Esophagus (tissue), 2 donors: ENCODE results near the gene PRELP. TPM values are rescaled to one million over a fixed set of nuclear protein-coding genes. Genes with fewer than 3 reads are reported as not detected.
A peak's percentile ranks its signal among the peaks of the same experiment; 100 is the strongest.
"Not testable (repeated sequence)": the region's sequence is repeated elsewhere in the genome, so short reads cannot be mapped to it uniquely, and the experiment has no call there.

Source experiments
- H3K27ac ChIP-seq, 2 donors: one replicate each; pipeline ENCODE4 v1.5.1; 2013; ENCODE audit warnings: low read depth in 2 of 2, mild to moderate bottlenecking in 2 of 2, inconsistent platforms in 1 of 2, low read length in 1 of 2, moderate library complexity in 1 of 2
- H3K27me3 ChIP-seq, 2 donors: one replicate each; pipeline ENCODE4 v1.6.1; 2013; ENCODE audit warnings: low read length in 2 of 2, control low read depth in 1 of 2, mild to moderate bottlenecking in 1 of 2; ENCODE audit not compliant: insufficient read depth in 2 of 2, control insufficient read depth in 1 of 2
- H3K36me3 ChIP-seq, 2 donors: one replicate each; pipeline ENCODE4 v1.6.1; 2013; ENCODE audit warnings: low read length in 1 of 2; ENCODE audit not compliant: control insufficient read depth in 2 of 2, insufficient read depth in 2 of 2
- H3K4me1 ChIP-seq, 2 donors: one replicate each; pipeline ENCODE4 v1.6.1; 2013; ENCODE audit warnings: low read length in 1 of 2; ENCODE audit not compliant: control insufficient read depth in 2 of 2, insufficient read depth in 2 of 2
- H3K4me3 ChIP-seq, 2 donors: one replicate each; pipeline ENCODE4 v1.5.1; 2013; ENCODE audit warnings: low read length in 2 of 2, mild to moderate bottlenecking in 2 of 2, low read depth in 1 of 2, moderate library complexity in 1 of 2
- H3K9me3 ChIP-seq, 2 donors: one replicate each; pipeline ENCODE4 v1.6.1; 2013; ENCODE audit warnings: mild to moderate bottlenecking in 2 of 2, low read depth in 1 of 2, low read length in 1 of 2, moderate library complexity in 1 of 2; ENCODE audit not compliant: control insufficient read depth in 2 of 2, insufficient read depth in 1 of 2
- WGBS, 2 donors: extraction: QIAGEN DNeasy Blood & Tissue Kit; methylation state at CpG; one replicate each; pipeline ENCODE4 v1.1.7; 2013; 5-methylcytosine and 5-hydroxymethylcytosine counted together
- polyA plus RNA-seq, 2 donors: library from polyadenylated mRNA; stranded (reverse); fragments of 200-250 nt; gene quantifications; one replicate each; pipeline ENCODE4 v1.2.3, GENCODE V29; 2013
- donor health status: healthy with polysubstance abuse.
- donor health status: Bipolar disorder and iron deficiency.

PRELP gene
- polyA plus RNA-seq, 2 donors = 6.5 to 27.8 TPM

- H3K4me3 ChIP-seq = no peak overlapping the region
- WGBS, 2 donors = 97 to 100% methylated on average over 1 of the region's 1 CpG
- no peaks in the 10 kb centered on the region for H3K36me3 ChIP-seq
- H3K4me1 ChIP-seq = peaks cover 2% of the 10 kb centered on the region in 2 donors
- H3K27me3 ChIP-seq = no peaks in the 10 kb centered on the region
- no peaks in the 10 kb centered on the region for H3K9me3 ChIP-seq
- no peak overlapping the region for H3K27ac ChIP-seq
These were observed 13.5 kb upstream of the PRELP start for GRCh38 chr1:203462143-203462542.

DNA sequence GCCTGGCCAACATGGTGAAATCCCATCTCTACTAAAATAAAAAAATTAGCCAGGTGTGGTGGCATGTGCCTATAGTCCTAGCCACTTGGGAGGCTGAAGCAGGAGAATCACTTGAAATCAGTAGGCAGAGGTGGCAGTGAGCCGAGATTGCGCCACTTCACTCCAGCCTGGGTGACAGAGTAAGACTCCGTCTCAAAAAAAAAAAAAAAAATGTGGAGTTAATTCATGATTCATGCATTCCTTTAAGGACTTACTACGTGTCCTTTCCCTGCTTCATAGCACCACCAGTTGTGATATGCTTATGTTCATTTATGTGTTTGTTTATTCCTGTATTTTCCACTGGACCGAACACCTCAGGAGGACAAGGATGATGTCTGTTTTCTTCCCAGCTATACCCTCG lies 12.7 kb upstream of the PRELP start:
- Histone ChIP-seq H3K4me3 (no peak overlapping the region), H3K27me3 (no peaks in the 10 kb centered on the region), H3K4me1 (peaks cover 2% of the 10 kb centered on the region in 2 donors), H3K27ac (peak overlapping the region; percentile 85 to 89), H3K9me3 (no peaks in the 10 kb centered on the region), H3K36me3 (no peaks in the 10 kb centered on the region)
- 62 to 66% methylated on average over 6 of the region's 6 CpGs for WGBS, 2 donors

DNA sequence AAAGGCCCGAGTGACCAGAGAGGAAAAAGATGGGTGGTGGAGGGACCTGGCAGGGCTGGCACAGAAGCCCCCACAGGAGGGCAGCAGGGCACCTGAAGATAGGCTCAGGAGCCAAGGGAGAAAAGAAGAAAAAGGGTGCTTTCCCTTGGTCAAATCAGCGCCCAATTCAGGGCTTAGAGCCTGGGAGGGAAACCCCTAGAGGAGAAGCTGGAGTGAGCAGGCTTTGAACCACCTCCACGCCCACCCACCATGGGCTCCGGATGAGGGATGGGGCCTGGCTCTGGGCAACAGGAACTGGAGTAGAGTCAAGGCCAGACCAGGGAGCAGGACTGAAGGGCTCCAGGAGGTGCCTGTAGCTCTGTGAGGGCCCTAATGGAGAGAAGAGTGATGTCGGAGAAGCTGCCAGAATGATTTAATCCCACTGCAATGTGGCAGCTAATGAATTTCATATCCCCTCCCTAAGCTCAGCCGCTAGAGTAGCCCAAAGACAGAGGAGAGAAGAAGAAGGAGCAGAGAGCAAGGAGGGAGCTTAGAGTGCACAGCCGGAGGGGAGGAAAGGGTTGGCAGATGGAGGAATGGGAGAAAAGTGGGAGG lies 12.0 kb upstream of the PRELP start:
- Histone ChIP-seq H3K9me3 (no peaks in the 10 kb centered on the region), H3K27me3 (no peaks in the 10 kb centered on the region), H3K36me3 (no peaks in the 10 kb centered on the region), H3K4me1 (peaks cover 2% of the 10 kb centered on the region in 2 donors), H3K27ac (peak overlapping the region; percentile 85 to 89), H3K4me3 (no peak overlapping the region)
- WGBS, 2 donors = 60 to 61% methylated on average over 7 of the region's 7 CpGs

DNA sequence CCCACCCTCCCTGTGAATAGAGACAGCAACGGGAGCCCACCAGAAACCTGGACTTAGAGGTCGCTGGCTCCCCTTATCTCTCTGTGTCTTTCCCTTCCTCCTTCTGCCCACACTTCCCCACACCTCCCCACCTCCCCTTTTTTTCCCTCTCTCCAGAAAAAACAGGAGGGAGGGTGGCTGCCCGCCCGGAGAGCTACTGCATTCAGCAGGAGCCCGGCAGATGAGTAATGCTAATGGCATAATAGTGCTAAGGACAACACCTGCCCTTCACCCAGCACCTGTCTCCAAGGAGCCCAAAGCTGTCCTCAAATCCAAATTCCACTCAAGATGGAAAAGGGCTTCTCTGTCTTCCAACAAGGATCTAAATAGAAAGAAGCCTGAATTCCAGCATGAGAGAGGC lies 11.4 kb upstream of the PRELP start:
- 40 to 59% methylated on average over 5 of the region's 5 CpGs for WGBS, 2 donors

DNA sequence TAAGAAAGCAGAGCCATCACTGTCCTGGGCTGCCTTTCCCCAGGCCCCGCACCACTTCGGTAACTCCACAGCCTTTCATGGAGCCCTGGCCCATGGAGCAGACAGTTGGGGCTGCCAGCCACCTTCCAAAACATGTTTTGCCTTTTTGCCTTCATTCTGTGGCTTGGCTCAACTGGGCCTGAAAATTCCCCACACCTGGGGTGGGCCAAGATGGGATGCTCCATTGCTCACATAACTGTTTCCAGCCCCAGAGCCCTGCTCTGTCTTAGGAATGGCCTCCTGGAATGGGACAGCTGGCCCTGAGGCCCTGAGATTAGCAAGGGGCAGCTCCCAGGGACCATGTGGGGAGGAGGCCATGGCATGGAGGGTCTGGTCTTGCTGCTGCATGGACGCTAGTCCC lies 10.9 kb upstream of the PRELP start:
- H3K4me3 ChIP-seq = no peak overlapping the region
- WGBS, 2 donors = 86 to 95% methylated on average over 3 of the region's 3 CpGs
- no peaks in the 10 kb centered on the region for H3K36me3 ChIP-seq
- H3K4me1 ChIP-seq = peaks cover 2% of the 10 kb centered on the region in 2 donors
- H3K27me3 ChIP-seq = no peaks in the 10 kb centered on the region
- no peaks in the 10 kb centered on the region for H3K9me3 ChIP-seq
- H3K27ac ChIP-seq = peak overlapping the region; percentile 85 to 89

More for the DNA sequence above, 11.4 kb upstream of the PRELP start:
- Histone ChIP-seq H3K4me3 (no peak overlapping the region), H3K27ac (peak overlapping the region; percentile 85 to 89), H3K36me3 (no peaks in the 10 kb centered on the region), H3K9me3 (no peaks in the 10 kb centered on the region), H3K4me1 (peaks cover 2% of the 10 kb centered on the region in 2 donors), H3K27me3 (no peaks in the 10 kb centered on the region)

DNA sequence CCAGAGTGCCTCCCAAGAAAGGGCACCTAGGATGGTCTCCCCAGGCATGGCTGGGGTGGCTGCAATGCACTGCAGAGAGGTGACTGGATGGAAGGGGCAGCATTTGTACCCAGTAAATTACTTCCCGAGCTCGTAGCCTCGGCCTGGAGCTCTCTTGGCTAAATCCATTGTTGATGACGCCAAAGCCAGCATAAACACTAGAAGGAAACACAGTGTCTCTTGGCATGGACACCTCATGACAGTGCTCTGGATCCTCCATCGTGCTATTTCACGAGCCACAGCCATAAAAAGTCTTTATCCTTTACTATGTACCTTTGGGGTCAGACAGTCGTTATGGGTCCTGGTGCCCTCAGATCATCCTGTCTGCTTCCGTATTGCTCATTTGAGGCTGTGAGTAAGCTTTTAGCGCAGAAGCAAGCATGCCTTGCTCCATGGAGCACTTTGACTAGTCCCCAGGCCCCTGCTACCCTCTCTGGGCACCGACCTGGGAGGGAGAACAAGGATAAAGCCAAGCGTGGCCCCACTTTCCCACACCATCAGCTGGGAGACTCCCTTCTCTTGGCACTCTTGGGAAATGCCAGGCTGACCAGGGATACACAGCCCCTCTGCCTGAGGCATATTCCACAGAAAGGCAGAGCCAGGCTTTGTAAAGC lies 10.3 kb upstream of the PRELP start:
- Histone ChIP-seq H3K27ac (peak overlapping the region; percentile 85 to 89), H3K36me3 (no peaks in the 10 kb centered on the region), H3K4me3 (no peak overlapping the region), H3K4me1 (peaks cover 2% of the 10 kb centered on the region in 2 donors), H3K9me3 (no peaks in the 10 kb centered on the region), H3K27me3 (no peaks in the 10 kb centered on the region)
- WGBS, 2 donors = 76 to 77% methylated on average over 11 of the region's 11 CpGs

- H3K4me3 ChIP-seq = no peak overlapping the region
- H3K36me3 ChIP-seq = no peaks in the 10 kb centered on the region
- H3K9me3 ChIP-seq = no peaks in the 10 kb centered on the region
- no peaks in the 10 kb centered on the region for H3K27me3 ChIP-seq
- peaks cover 2% of the 10 kb centered on the region in 2 donors for H3K4me1 ChIP-seq
- WGBS, 2 donors = 31 to 44% methylated on average over 7 of the region's 7 CpGs
- peak overlapping the region; percentile 77 to 89 for H3K27ac ChIP-seq
These were observed 9.7 kb upstream of the PRELP start for GRCh38 chr1:203465948-203466347.

DNA sequence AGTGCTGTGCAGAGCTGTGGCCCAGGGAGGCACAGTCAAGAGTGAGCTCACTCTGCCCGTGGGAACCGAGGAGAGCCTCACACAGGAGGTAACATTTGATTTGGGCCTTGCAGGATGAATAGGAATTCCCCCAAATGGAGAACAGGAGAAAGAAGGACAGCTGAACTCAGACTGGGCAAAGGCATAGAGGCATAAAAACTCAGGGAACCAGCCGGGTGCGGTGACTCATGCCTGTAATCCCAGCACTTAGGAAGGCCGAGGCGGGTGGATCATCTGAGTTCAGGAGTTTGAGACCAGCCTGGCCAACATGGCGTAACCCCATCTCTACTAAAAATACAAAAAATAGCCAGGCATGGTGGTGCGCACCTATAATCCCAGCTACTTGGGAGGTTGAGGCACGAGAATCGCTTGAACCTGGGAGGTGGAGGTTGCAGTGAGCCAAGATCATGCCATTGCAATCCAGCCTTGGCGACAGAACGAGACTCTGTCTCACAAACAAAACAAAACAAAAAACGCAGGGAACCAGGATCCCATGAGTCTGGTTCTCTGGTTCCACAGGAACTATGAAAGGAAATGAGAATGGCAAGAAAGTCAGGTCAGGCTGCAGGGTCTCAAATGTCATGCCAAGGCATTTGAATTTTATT lies 8.6 kb upstream of the PRELP start:
- H3K36me3 ChIP-seq = not testable (repeated sequence)
- peak overlapping the region; percentile 77 to 89 for H3K27ac ChIP-seq

GRCh38 chr1:203467550-203467921 lies 8.1 kb upstream of the PRELP start:
- H3K4me1 ChIP-seq = peaks cover 2% of the 10 kb centered on the region in 2 donors
- no peaks in the 10 kb centered on the region for H3K9me3 ChIP-seq
- H3K36me3 ChIP-seq = no peaks in the 10 kb centered on the region
- no peaks in the 10 kb centered on the region for H3K27me3 ChIP-seq
- no peak overlapping the region for H3K4me3 ChIP-seq
- 66 to 71% methylated on average over 9 of the region's 9 CpGs for WGBS, 2 donors
- H3K27ac ChIP-seq = peak overlapping the region; percentile 23 to 74

More for the DNA sequence above, 8.6 kb upstream of the PRELP start:
- H3K27me3 ChIP-seq, H3K4me1 ChIP-seq, H3K4me3 ChIP-seq, H3K9me3 ChIP-seq: not testable (repeated sequence)
- WGBS, 2 donors = 62 to 73% methylated on average over 13 of the region's 13 CpGs
